ENCODE results near the gene DPP4. TPM values are rescaled to one million over a fixed set of nuclear protein-coding genes. Genes with fewer than 3 reads are reported as not detected.

The DPP4 gene
- 0.60 TPM for polyA plus RNA-seq (2013, experiment 1 of 2; ENCODE audit: insufficient read length)
- 0.74 TPM for polyA plus RNA-seq (2013, experiment 2 of 2; ENCODE audit: insufficient read length)

GRCh38 chr2:162073888-162074631 is at the start of gene DPP4:
Gene DPP4 (minus strand): TSS chr2:162074215. CDS start chr2:162073981, 234 bp downstream.
- no peak for DNase-seq

GRCh38 chr2:162118166-162119031 is 44.4 kb upstream of the DPP4 start:
- DNase-seq = peak; percentile 36

GRCh38 chr2:162116352-162116751 is 42.3 kb upstream of the DPP4 start:
- no peak for DNase-seq

- no peak for DNase-seq
These were observed 41.1 kb upstream of the DPP4 start for GRCh38 chr2:162115076-162115475.

GRCh38 chr2:162114271-162114670 is 40.3 kb upstream of the DPP4 start:
- DNase-seq = no peak

- peak; percentile 60 for DNase-seq
These were observed 39.8 kb upstream of the DPP4 start for GRCh38 chr2:162113776-162114168.

GRCh38 chr2:162113088-162113775 is 39.2 kb upstream of the DPP4 start:
- DNase-seq = no peak

- DNase-seq = no peak
These were observed 38.2 kb upstream of the DPP4 start for GRCh38 chr2:162111958-162112850.

- DNase-seq = no peak
These were observed 33.4 kb upstream of the DPP4 start for GRCh38 chr2:162107361-162107901.

- DNase-seq = no peak
These were observed 32.7 kb upstream of the DPP4 start for GRCh38 chr2:162106746-162107145.

- DNase-seq = peak; percentile 52
These were observed 32.1 kb upstream of the DPP4 start for GRCh38 chr2:162106146-162106551.

GRCh38 chr2:162103443-162104009 is 29.5 kb upstream of the DPP4 start:
- DNase-seq = no peak

GRCh38 chr2:162100579-162100978 is 26.6 kb upstream of the DPP4 start:
- DNase-seq = no peak

GRCh38 chr2:162099836-162100235 is 25.8 kb upstream of the DPP4 start:
- DNase-seq = no peak

- peak; percentile 67 for DNase-seq
These were observed 18.9 kb upstream of the DPP4 start for GRCh38 chr2:162092658-162093556.

- DNase-seq = no peak
These were observed 18.0 kb upstream of the DPP4 start for GRCh38 chr2:162092008-162092390.

GRCh38 chr2:162091325-162092007 is 17.5 kb upstream of the DPP4 start:
- DNase-seq = no peak

GRCh38 chr2:162090109-162090508 is 16.1 kb upstream of the DPP4 start:
- no peak for DNase-seq

GRCh38 chr2:162086904-162087303 is 12.9 kb upstream of the DPP4 start:
- no peak for DNase-seq

Measured in fibroblast of skin of scalp (primary cell).